Measurements from ENCODE around the gene PNMA8C. TPM values are rescaled to one million over a fixed set of nuclear protein-coding genes. Genes with fewer than 3 reads are reported as not detected.

The PNMA8C gene
- polyA plus RNA-seq, 2 of the 4 experiments (the other 2 are of a cell fraction) = 0.01 TPM; not detected in 1

GRCh38 chr19:46471116-46471733 lies 42.5 kb upstream of the PNMA8C start, which contains the start of gene PNMA8A:
Gene PNMA8A, minus strand, starts transcription at chr19:46471563. Its CDS starts 528 bp downstream, at chr19:46471035.
- 31% methylated on average over 27 of the region's 57 CpGs for WGBS (ENCODE audit: missing lambda C conversion rate)
- CTCF ChIA-PET = interaction anchor here (1.0 to 17.0 kb wide), 5 partner anchors 16 to 190 kb away, joined by 3 to 358 read pairs (median 4); no protein-coding TSS in a partner anchor

DNA sequence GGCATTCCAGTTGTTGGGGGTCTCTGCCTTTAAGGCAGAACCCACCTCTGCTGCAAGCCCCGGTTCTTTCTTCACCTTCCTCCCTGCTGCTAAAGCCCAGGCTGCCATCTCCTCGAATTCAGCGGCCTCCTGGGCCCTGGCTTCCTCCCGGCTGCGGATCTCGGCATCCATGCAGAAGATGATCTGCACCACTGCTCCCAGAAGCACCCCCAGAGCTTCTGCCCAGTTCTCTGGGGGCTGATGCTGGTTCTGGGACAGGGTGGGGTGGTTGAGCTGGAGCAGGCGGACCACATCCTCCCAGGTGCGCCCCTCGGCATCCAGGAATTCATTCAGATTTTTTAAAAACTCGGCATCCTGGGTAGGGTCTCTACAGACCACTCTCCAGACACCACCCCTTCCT lies 41.6 kb upstream of the PNMA8C start:
- TF ChIP-seq CHD4 (IDR thresholded peaks at IDR 0.05; ENCODE audit: borderline replicate concordance) (no peak), HOXB5 (CRISPR knock-in tag; IDR thresholded peaks at IDR 0.05) (no peak), ZC3H11A (IDR thresholded peaks at IDR 0.05) (no peak), MAFK (IDR thresholded peaks at IDR 0.05; ENCODE audit: partially characterized antibody) (no peak), ESRRA (IDR thresholded peaks at IDR 0.05; ENCODE audit: borderline replicate concordance, low read length) (no peak), KDM1A (IDR thresholded peaks at IDR 0.05; ENCODE audit: low read depth) (no peak), EHMT2 (IDR thresholded peaks at IDR 0.05; ENCODE audit: low read depth) (no peak), HEYL (CRISPR knock-in tag; IDR thresholded peaks at IDR 0.05) (no peak), POLR2AphosphoS2 (conservative IDR thresholded peaks at IDR 0.05; ENCODE audit: low read length) (no peak), RARB (CRISPR knock-in tag; IDR thresholded peaks at IDR 0.05) (no peak), HDAC2 (IDR thresholded peaks at IDR 0.05) (no peak), MAZ (IDR thresholded peaks at IDR 0.05; ENCODE audit: borderline replicate concordance, low read depth, low read length) (no peak), RAD21 (conservative IDR thresholded peaks at IDR 0.05 in 1 of 2, IDR thresholded peaks at IDR 0.05 in 1 of 2) (no peak), GATA3 (IDR thresholded peaks at IDR 0.05; ENCODE audit: borderline replicate concordance) (no peak)
- TF ChIP-seq, protein P1, sequence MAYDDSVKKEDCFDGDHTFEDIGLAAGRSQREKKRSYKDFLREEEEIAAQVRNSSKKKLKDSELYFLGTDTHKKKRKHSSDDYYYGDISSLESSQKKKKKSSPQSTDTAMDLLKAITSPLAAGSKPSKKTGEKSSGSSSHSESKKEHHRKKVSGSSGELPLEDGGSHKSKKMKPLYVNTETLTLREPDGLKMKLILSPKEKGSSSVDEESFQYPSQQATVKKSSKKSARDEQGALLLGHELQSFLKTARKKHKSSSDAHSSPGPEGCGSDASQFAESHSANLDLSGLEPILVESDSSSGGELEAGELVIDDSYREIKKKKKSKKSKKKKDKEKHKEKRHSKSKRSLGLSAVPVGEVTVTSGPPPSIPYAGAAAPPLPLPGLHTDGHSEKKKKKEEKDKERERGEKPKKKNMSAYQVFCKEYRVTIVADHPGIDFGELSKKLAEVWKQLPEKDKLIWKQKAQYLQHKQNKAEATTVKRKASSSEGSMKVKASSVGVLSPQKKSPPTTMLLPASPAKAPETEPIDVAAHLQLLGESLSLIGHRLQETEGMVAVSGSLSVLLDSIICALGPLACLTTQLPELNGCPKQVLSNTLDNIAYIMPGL (CRISPR knock-in tag; IDR thresholded peaks at IDR 0.05; ENCODE audit: borderline replicate concordance) = no peak
- POLR2A ChIA-PET = no interaction called here
- WGBS (ENCODE audit: missing lambda C conversion rate) = 88% methylated on average over 10 of the region's 10 CpGs
- Histone ChIP-seq H3K4me1 (peaks cover 20% of the 10 kb centered on the region; the same call in 2 of the 3 replicates), H3K4me3 (no peak overlapping the region; the same call in 2 of the 3 replicates), H3K9me3 (no peaks in the 10 kb centered on the region), H3K27ac (peak overlapping the region in 1 of 2 experiments; percentile 88; a peak in 2 of 6 replicates), H3K4me2 (peak overlapping the region; percentile 81)
- CTCF ChIA-PET = interaction anchor here (0.9 to 17.0 kb wide), 6 partner anchors 9 to 189 kb away, joined by 3 to 358 read pairs (median 3); no protein-coding TSS in a partner anchor
- DNase-seq (ENCODE audit: low read depth in 1 of 2, low spot score in 1 of 2) = no peak
- no peak for FAIRE-seq
- no peak for ATAC-seq

More at GRCh38 chr19:46471116-46471733, 42.5 kb upstream of the PNMA8C start, which contains the start of gene PNMA8A:
- Histone ChIP-seq H3K27ac (peak within 1 kb of the TSS; percentile 76 to 88), H3K9me3 (no peaks in the 10 kb centered on the region), H3K4me2 (peak within 1 kb of the TSS; percentile 81), H3K4me1 (peaks cover 16% of the 10 kb centered on the region; the same call in 2 of the 3 replicates), H3K4me3 (peak within 1 kb of the TSS; percentile 55)
- DNase-seq (ENCODE audit: low read depth in 1 of 2, low spot score in 1 of 2) (peak; percentile 57 to 65), FAIRE-seq (no peak), ATAC-seq (peak; percentile 67 to 78)
- peak; percentile 58 for TF ChIP-seq POLR2A (IDR thresholded peaks at IDR 0.05; ENCODE audit: low read length)
- no peak for TF ChIP-seq TFCP2L1 (CRISPR knock-in tag; IDR thresholded peaks at IDR 0.05)
- no peak for TF ChIP-seq RCOR1 (IDR thresholded peaks at IDR 0.05; ENCODE audit: low read depth, low read length)
- TF ChIP-seq GATA3 (IDR thresholded peaks at IDR 0.05; ENCODE audit: borderline replicate concordance) = no peak
- TF ChIP-seq MAZ (IDR thresholded peaks at IDR 0.05; ENCODE audit: borderline replicate concordance, low read depth, low read length) = no peak
- TF ChIP-seq, protein P2, sequence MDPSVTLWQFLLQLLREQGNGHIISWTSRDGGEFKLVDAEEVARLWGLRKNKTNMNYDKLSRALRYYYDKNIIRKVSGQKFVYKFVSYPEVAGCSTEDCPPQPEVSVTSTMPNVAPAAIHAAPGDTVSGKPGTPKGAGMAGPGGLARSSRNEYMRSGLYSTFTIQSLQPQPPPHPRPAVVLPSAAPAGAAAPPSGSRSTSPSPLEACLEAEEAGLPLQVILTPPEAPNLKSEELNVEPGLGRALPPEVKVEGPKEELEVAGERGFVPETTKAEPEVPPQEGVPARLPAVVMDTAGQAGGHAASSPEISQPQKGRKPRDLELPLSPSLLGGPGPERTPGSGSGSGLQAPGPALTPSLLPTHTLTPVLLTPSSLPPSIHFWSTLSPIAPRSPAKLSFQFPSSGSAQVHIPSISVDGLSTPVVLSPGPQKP (IDR thresholded peaks at IDR 0.05; ENCODE audit: low read depth, low read length) = no peak
- no peak for TF ChIP-seq JUNB (IDR thresholded peaks at IDR 0.05)
- TF ChIP-seq, protein P3, sequence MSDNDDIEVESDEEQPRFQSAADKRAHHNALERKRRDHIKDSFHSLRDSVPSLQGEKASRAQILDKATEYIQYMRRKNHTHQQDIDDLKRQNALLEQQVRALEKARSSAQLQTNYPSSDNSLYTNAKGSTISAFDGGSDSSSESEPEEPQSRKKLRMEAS (IDR thresholded peaks at IDR 0.05) = peak; percentile 26; the same call in 1 of the 2 replicates
- no peak for TF ChIP-seq RAD21 (conservative IDR thresholded peaks at IDR 0.05 in 1 of 2, IDR thresholded peaks at IDR 0.05 in 1 of 2)
- TF ChIP-seq FOXS1 (CRISPR knock-in tag; IDR thresholded peaks at IDR 0.05) = no peak
- no peak for TF ChIP-seq HOXB5 (CRISPR knock-in tag; IDR thresholded peaks at IDR 0.05)
- TF ChIP-seq, protein P4, sequence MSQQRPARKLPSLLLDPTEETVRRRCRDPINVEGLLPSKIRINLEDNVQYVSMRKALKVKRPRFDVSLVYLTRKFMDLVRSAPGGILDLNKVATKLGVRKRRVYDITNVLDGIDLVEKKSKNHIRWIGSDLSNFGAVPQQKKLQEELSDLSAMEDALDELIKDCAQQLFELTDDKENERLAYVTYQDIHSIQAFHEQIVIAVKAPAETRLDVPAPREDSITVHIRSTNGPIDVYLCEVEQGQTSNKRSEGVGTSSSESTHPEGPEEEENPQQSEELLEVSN (IDR thresholded peaks at IDR 0.05; ENCODE audit: borderline replicate concordance, low read depth) = peak; percentile 75; the same call in 1 of the 2 replicates
- TF ChIP-seq KDM5A (IDR thresholded peaks at IDR 0.05) = no peak
- POLR2A ChIA-PET = no interaction called here
